ENCODE data around the gene KDM4B. TPM values are rescaled to one million over a fixed set of nuclear protein-coding genes. Genes with fewer than 3 reads are reported as not detected.
"Not testable (repeated sequence)": the region's sequence is repeated elsewhere in the genome, so short reads cannot be mapped to it uniquely, and the experiment has no call there.

The KDM4B gene
- 10 to 100 TPM; 33.9 to 35.8 TPM for total RNA-seq

GRCh38 chr19:4968462-4969291 is at the start of gene KDM4B:
KDM4B (plus strand) TSS chr19:4969113; CDS start chr19:5032891, 63,778 bp downstream.
- Mint-ChIP-seq H3K27ac (peak within 1 kb of the TSS; percentile 90), H3K4me3 (peak within 1 kb of the TSS; percentile 91), H3K9me3 (ENCODE audit: low read depth) (no peaks in the 10 kb centered on the region), H3K27me3 (no peaks in the 10 kb centered on the region), H3K4me1 (peaks cover 30% of the 10 kb centered on the region), H3K36me3 (ENCODE audit: low read depth) (peaks cover 14% of the 10 kb centered on the region)
- ChIA-PET CTCF (interaction anchor here (1.0 to 2.2 kb wide), 3 partner anchors 33 to 159 kb away, joined by 3 to 7 read pairs (median 4); no protein-coding TSS in a partner anchor), POLR2A (interaction anchor here (0.7 to 1.4 kb wide), 9 partner anchors 16 to 859 kb away, joined by 3 to 9 read pairs (median 3); partner anchors contain the start of genes FEM1A and PLIN3)
- peak; percentile 100 for DNase-seq
- intact Hi-C loops (cut with DNase I, micrococcal nuclease): loop anchor here (1.0 to 5.0 kb wide), 18 partner anchors 58 to 1691 kb away; partner anchors contain the start of genes DPP9 (in 2 of the 2), FEM1A (in 2 of the 2), DUS3L (in 1 of the 2) and MICOS13 (in 1 of the 2)
- peak; percentile 96 for ATAC-seq

GRCh38 chr19:4922530-4923275 is 46.2 kb upstream of the KDM4B start:
- Mint-ChIP-seq H3K27ac (no peak overlapping the region), H3K36me3 (ENCODE audit: low read depth) (peaks cover 55% of the 10 kb centered on the region), H3K9me3 (ENCODE audit: low read depth) (no peaks in the 10 kb centered on the region), H3K4me3 (no peak overlapping the region), H3K27me3 (no peaks in the 10 kb centered on the region), H3K4me1 (peaks cover 4% of the 10 kb centered on the region)
- no peak for ATAC-seq
- ChIA-PET CTCF (no interaction called here), POLR2A (interaction anchor here (0.5 kb wide), 2 partner anchors 28 to 882 kb away, joined by 3 to 6 read pairs; no protein-coding TSS in a partner anchor)
- intact Hi-C loops (cut with DNase I, micrococcal nuclease): no loop called here
- no peak for DNase-seq

- POLR2A ChIA-PET: interaction anchor here (0.5 kb wide), 1 partner anchor 29 kb away, joined by 3 read pairs; no protein-coding TSS in a partner anchor
- intact Hi-C loops (cut with DNase I, micrococcal nuclease): no loop called here
- Mint-ChIP-seq H3K36me3 (ENCODE audit: low read depth) (peaks cover 51% of the 10 kb centered on the region), H3K27me3 (no peaks in the 10 kb centered on the region), H3K4me1 (peaks cover 3% of the 10 kb centered on the region), H3K9me3 (ENCODE audit: low read depth) (no peaks in the 10 kb centered on the region), H3K4me3 (no peak overlapping the region), H3K27ac (no peak overlapping the region)
- no peak for ATAC-seq
- CTCF ChIA-PET: no interaction called here
- no peak for DNase-seq
Observed at GRCh38 chr19:4923276-4923747, 45.6 kb upstream of the KDM4B start.

- CTCF ChIA-PET: interaction anchor here (1.3 kb wide), 1 partner anchor 17 kb away, joined by 4 read pairs; no protein-coding TSS in a partner anchor
- no peak for DNase-seq
- no peaks in the 10 kb centered on the region for H3K27me3 Mint-ChIP-seq
Observed at GRCh38 chr19:4929186-4929585, 39.7 kb upstream of the KDM4B start.

GRCh38 chr19:4930664-4931063 is 38.2 kb upstream of the KDM4B start:
- no peak overlapping the region for H3K27ac Mint-ChIP-seq
- ATAC-seq (no peak), DNase-seq (peak; percentile 29)
- H3K27me3 Mint-ChIP-seq: no peaks in the 10 kb centered on the region
- ChIA-PET POLR2A (interaction anchor here (0.6 kb wide), 1 partner anchor 9 kb away, joined by 3 read pairs; no protein-coding TSS in a partner anchor), CTCF (no interaction called here)
- peaks cover 62% of the 10 kb centered on the region for H3K36me3 Mint-ChIP-seq (ENCODE audit: low read depth)
- no peaks in the 10 kb centered on the region for H3K9me3 Mint-ChIP-seq (ENCODE audit: low read depth)
- no peaks in the 10 kb centered on the region for H3K4me1 Mint-ChIP-seq
- H3K4me3 Mint-ChIP-seq: no peak overlapping the region
- intact Hi-C loops (cut with DNase I, micrococcal nuclease): no loop called here

More at GRCh38 chr19:4929186-4929585, 39.7 kb upstream of the KDM4B start:
- POLR2A ChIA-PET: interaction anchor here (0.6 kb wide), 1 partner anchor 9 kb away, joined by 5 read pairs; no protein-coding TSS in a partner anchor
- no peak for ATAC-seq
- Mint-ChIP-seq H3K36me3 (ENCODE audit: low read depth) (peaks cover 53% of the 10 kb centered on the region), H3K27ac (no peak overlapping the region), H3K9me3 (ENCODE audit: low read depth) (no peaks in the 10 kb centered on the region), H3K4me1 (peaks cover 3% of the 10 kb centered on the region), H3K4me3 (no peak overlapping the region)
- intact Hi-C loops (cut with DNase I, micrococcal nuclease): no loop called here

- ChIA-PET POLR2A (interaction anchor here (0.6 kb wide), 1 partner anchor 616 kb away, joined by 3 read pairs; no protein-coding TSS in a partner anchor), CTCF (no interaction called here)
- H3K27ac Mint-ChIP-seq: no peak overlapping the region
- DNase-seq: no peak
- intact Hi-C loops (cut with DNase I, micrococcal nuclease): no loop called here
- no peak for ATAC-seq
- no peak overlapping the region for H3K4me3 Mint-ChIP-seq
- H3K27me3 Mint-ChIP-seq: no peaks in the 10 kb centered on the region
- H3K9me3 Mint-ChIP-seq (ENCODE audit: low read depth): no peaks in the 10 kb centered on the region
- H3K36me3 Mint-ChIP-seq (ENCODE audit: low read depth): peaks cover 69% of the 10 kb centered on the region
- no peaks in the 10 kb centered on the region for H3K4me1 Mint-ChIP-seq
Observed at GRCh38 chr19:4932711-4933110, 36.2 kb upstream of the KDM4B start.

GRCh38 chr19:4933528-4933927 is 35.4 kb upstream of the KDM4B start:
- H3K27me3 Mint-ChIP-seq: no peaks in the 10 kb centered on the region

GRCh38 chr19:4935444-4935843 is 33.5 kb upstream of the KDM4B start:
- ChIA-PET CTCF (no interaction called here), POLR2A (interaction anchor here (0.6 kb wide), 1 partner anchor 105 kb away, joined by 3 read pairs; no protein-coding TSS in a partner anchor)
- Mint-ChIP-seq H3K36me3 (ENCODE audit: low read depth) (peaks cover 73% of the 10 kb centered on the region), H3K9me3 (ENCODE audit: low read depth) (no peaks in the 10 kb centered on the region), H3K4me3 (no peak overlapping the region), H3K27ac (no peak overlapping the region), H3K4me1 (no peaks in the 10 kb centered on the region), H3K27me3 (no peaks in the 10 kb centered on the region)
- no peak for DNase-seq
- ATAC-seq: no peak
- intact Hi-C loops (cut with DNase I, micrococcal nuclease): no loop called here

More at GRCh38 chr19:4933528-4933927, 35.4 kb upstream of the KDM4B start:
- Mint-ChIP-seq H3K4me3 (no peak overlapping the region), H3K36me3 (ENCODE audit: low read depth) (peaks cover 77% of the 10 kb centered on the region), H3K9me3 (ENCODE audit: low read depth) (no peaks in the 10 kb centered on the region), H3K4me1 (no peaks in the 10 kb centered on the region), H3K27ac (no peak overlapping the region)
- ATAC-seq: no peak
- DNase-seq: no peak
- ChIA-PET POLR2A (interaction anchor here (0.6 kb wide), 1 partner anchor 615 kb away, joined by 3 read pairs; no protein-coding TSS in a partner anchor), CTCF (no interaction called here)
- intact Hi-C loops (cut with DNase I, micrococcal nuclease): no loop called here

GRCh38 chr19:4937060-4937459 is 31.9 kb upstream of the KDM4B start:
- ATAC-seq (no peak), DNase-seq (no peak)
- ChIA-PET POLR2A (interaction anchor here (0.7 to 1.0 kb wide), 2 partner anchors 21 to 831 kb away, joined by 4 to 8 read pairs; no protein-coding TSS in a partner anchor), CTCF (interaction anchor here (1.0 to 1.2 kb wide), 3 partner anchors 23 to 124 kb away, joined by 3 to 4 read pairs (median 3); no protein-coding TSS in a partner anchor)
- no peaks in the 10 kb centered on the region for H3K9me3 Mint-ChIP-seq (ENCODE audit: low read depth)
- no peak overlapping the region for H3K27ac Mint-ChIP-seq
- intact Hi-C loops (cut with DNase I, micrococcal nuclease): no loop called here
- peaks cover 74% of the 10 kb centered on the region for H3K36me3 Mint-ChIP-seq (ENCODE audit: low read depth)
- no peaks in the 10 kb centered on the region for H3K27me3 Mint-ChIP-seq
- no peak overlapping the region for H3K4me3 Mint-ChIP-seq
- no peaks in the 10 kb centered on the region for H3K4me1 Mint-ChIP-seq

- peaks cover 75% of the 10 kb centered on the region for H3K36me3 Mint-ChIP-seq (ENCODE audit: low read depth)
- intact Hi-C loops (cut with DNase I, micrococcal nuclease); CTCF ChIA-PET; H3K27me3 Mint-ChIP-seq; ATAC-seq; H3K4me1 Mint-ChIP-seq; DNase-seq; H3K27ac Mint-ChIP-seq; H3K9me3 Mint-ChIP-seq (ENCODE audit: low read depth); H3K4me3 Mint-ChIP-seq: not testable (repeated sequence)
- POLR2A ChIA-PET: interaction anchor here (0.6 kb wide), 1 partner anchor 9 kb away, joined by 5 read pairs; no protein-coding TSS in a partner anchor
Observed at GRCh38 chr19:4938461-4938860, 30.5 kb upstream of the KDM4B start.

GRCh38 chr19:4939466-4939865 is 29.4 kb upstream of the KDM4B start:
- Mint-ChIP-seq H3K27ac (no peak overlapping the region), H3K36me3 (ENCODE audit: low read depth) (peaks cover 72% of the 10 kb centered on the region), H3K27me3 (no peaks in the 10 kb centered on the region), H3K4me3 (no peak overlapping the region), H3K4me1 (no peaks in the 10 kb centered on the region), H3K9me3 (ENCODE audit: low read depth) (no peaks in the 10 kb centered on the region)
- DNase-seq (no peak), ATAC-seq (no peak)
- intact Hi-C loops (cut with DNase I, micrococcal nuclease): no loop called here
- ChIA-PET CTCF (no interaction called here), POLR2A (interaction anchor here (0.7 to 1.0 kb wide), 2 partner anchors 8 kb away, joined by 3 read pairs; no protein-coding TSS in a partner anchor)
